ENCODE results near the gene RHBDF1. TPM values are rescaled to one million over a fixed set of nuclear protein-coding genes. Genes with fewer than 3 reads are reported as not detected.

Gene RHBDF1
- total and polyA plus RNA-seq, 9 of the 15 experiments (the other 6 are each of a cell fraction or from before 2014, with no cell fraction given) = 1.0 to 8.2 (median 4.2) TPM

GRCh38 chr16:96935-97381, 24.5 kb upstream of the RHBDF1 start (continued):
- no peak for TF ChIP-seq ZNF512 (tag; IDR thresholded peaks at IDR 0.05)
- no peak for TF ChIP-seq ZNF644 (tag; IDR thresholded peaks at IDR 0.05; ENCODE audit: low read depth)
- TF ChIP-seq RHOXF2B (CRISPR knock-in tag; conservative IDR thresholded peaks at IDR 0.05) = peak; percentile 53; the same call in 1 of the 2 replicates
- no peak for TF ChIP-seq SNIP1 (IDR thresholded peaks at IDR 0.05; ENCODE audit: low read depth)
- 0 out of 2 replicates have a peak, but pooled peaks have one; percentile 27 for TF ChIP-seq SMARCE1 (IDR thresholded peaks at IDR 0.05)
- no peak for TF ChIP-seq ZNF668 (CRISPR knock-in tag; IDR thresholded peaks at IDR 0.05)
- TF ChIP-seq STAT5A (IDR thresholded peaks at IDR 0.05; ENCODE audit: borderline replicate concordance, low read length) = no peak
- peak; percentile 78 for TF ChIP-seq MYNN (IDR thresholded peaks at IDR 0.05)
- TF ChIP-seq MYNN (CRISPR knock-in tag; IDR thresholded peaks at IDR 0.05) = no peak
- TF ChIP-seq SAFB (IDR thresholded peaks at IDR 0.05; ENCODE audit: borderline replicate concordance, low read depth, low read length) = no peak
- no peak for TF ChIP-seq AFF1 (IDR thresholded peaks at IDR 0.05; ENCODE audit: low read depth in 1 of 2, partially characterized antibody in 2 of 2)
- no peak for TF ChIP-seq CBX8 (IDR thresholded peaks at IDR 0.05; ENCODE audit: borderline replicate concordance, extremely low read depth, low read depth, low read length, poor library complexity, severe bottlenecking)
- TF ChIP-seq HMBOX1 (IDR thresholded peaks at IDR 0.05) = no peak
- peak; percentile 92 for TF ChIP-seq FIP1L1 (IDR thresholded peaks at IDR 0.05; ENCODE audit: low read depth, low read length, poor library complexity, severe bottlenecking)
- no peak for TF ChIP-seq FOXA1 (IDR thresholded peaks at IDR 0.05; ENCODE audit: borderline replicate concordance)
- peak; percentile 51; the same call in 1 of the 2 replicates for TF ChIP-seq EP400 (IDR thresholded peaks at IDR 0.05)
- peak; percentile 13 to 30; a peak in 1 of 4 replicates for TF ChIP-seq NRF1 (conservative IDR thresholded peaks at IDR 0.05 in 1 of 2, IDR thresholded peaks at IDR 0.05 in 1 of 2)
- TF ChIP-seq ZNF445 (CRISPR knock-in tag; IDR thresholded peaks at IDR 0.05; ENCODE audit: low read depth) = no peak
- TF ChIP-seq MNT (conservative IDR thresholded peaks at IDR 0.05) = peak; percentile 72 to 84; a peak in 3 of 4 replicates
- no peak for TF ChIP-seq ZNF146 (CRISPR knock-in tag; IDR thresholded peaks at IDR 0.05; ENCODE audit: unreplicated experiment)
- TF ChIP-seq IFI16 (CRISPR knock-in tag; IDR thresholded peaks at IDR 0.05) = no peak
